Mucosa of rectum (tissue), 2 donors: ENCODE data around the gene TFDP1.
"Not testable (repeated sequence)": the region's sequence is repeated elsewhere in the genome, so short reads cannot be mapped to it uniquely, and the experiment has no call there.

Experiments
- H3K27ac ChIP-seq, 2 donors: one replicate each; pipeline ENCODE4 v1.7.0; 2013; ENCODE audit warnings: inconsistent platforms in 2 of 2, low read depth in 2 of 2, low read length in 2 of 2
- H3K27me3 ChIP-seq, 2 donors: one replicate each; pipeline ENCODE4 v1.7.0; 2013; ENCODE audit warnings: low read length in 2 of 2; ENCODE audit not compliant: control insufficient read depth in 2 of 2, insufficient read depth in 2 of 2
- H3K36me3 ChIP-seq, 2 donors: one replicate each; pipeline ENCODE4 v1.7.0; 2013; ENCODE audit warnings: low read length in 2 of 2; ENCODE audit not compliant: control insufficient read depth in 2 of 2, insufficient read depth in 2 of 2
- H3K4me1 ChIP-seq, 2 donors: one replicate each; pipeline ENCODE4 v1.7.0; 2013; ENCODE audit warnings: low read length in 2 of 2, mild to moderate bottlenecking in 1 of 2; ENCODE audit not compliant: control insufficient read depth in 2 of 2, insufficient read depth in 2 of 2
- H3K4me3 ChIP-seq, 2 donors: one replicate each; pipeline ENCODE4 v1.7.0; 2013; ENCODE audit warnings: low read length in 2 of 2
- H3K9ac ChIP-seq, 2 donors: one replicate each; pipeline ENCODE4 v1.7.0; 2013; ENCODE audit warnings: low read length in 2 of 2, low read depth in 1 of 2, mild to moderate bottlenecking in 1 of 2
- H3K9me3 ChIP-seq, 2 donors: one replicate each; pipeline ENCODE4 v1.7.0; 2013; ENCODE audit warnings: low read length in 2 of 2; ENCODE audit not compliant: control insufficient read depth in 2 of 2
- donor health status: healthy.
- donor health status: Normal muscosa, but diverticular disease.

Gene TFDP1

DNA sequence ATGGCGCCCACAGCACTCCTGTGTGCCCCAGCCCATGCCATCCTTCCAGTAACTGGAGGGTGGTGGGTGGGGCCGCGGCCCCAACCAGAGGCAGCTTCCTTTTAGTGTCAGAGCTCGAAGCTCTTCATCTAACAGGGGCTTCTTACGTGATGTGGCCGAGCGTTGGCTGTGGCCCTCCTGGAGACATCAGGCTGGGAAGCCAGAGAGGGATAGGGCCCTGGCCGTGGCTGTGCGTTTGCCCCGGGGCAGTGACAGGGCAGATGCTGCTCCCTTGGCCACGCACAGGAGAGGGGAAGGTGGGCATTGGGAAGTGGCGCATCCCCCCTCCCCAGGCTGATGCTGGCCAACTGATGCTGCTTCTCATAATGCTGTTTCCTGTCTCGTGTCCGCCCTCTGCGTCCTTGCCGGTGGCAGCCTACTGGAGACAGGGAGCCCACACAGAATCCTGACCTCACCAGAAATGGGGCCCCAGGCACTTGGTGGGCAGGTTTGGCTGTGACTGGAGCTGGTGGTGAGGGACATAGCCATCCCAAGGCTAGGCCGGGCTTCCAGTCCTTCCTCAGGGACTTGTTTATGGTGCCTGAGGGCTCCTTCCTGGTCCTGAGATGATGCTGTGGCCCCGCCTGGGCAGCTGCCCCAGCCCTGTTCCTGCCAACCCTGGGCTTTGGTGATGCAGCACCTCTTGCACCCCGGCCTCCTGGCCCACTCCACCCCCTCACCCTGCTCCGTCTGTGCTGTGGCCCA lies 39.1 kb downstream of the TFDP1 start:
- Histone ChIP-seq H3K9ac (no peak overlapping the region), H3K27ac (no peak overlapping the region), H3K4me3 (no peak overlapping the region), H3K9me3 (no peaks in the 10 kb centered on the region), H3K4me1 (no peaks in the 10 kb centered on the region), H3K27me3 (no peaks in the 10 kb centered on the region), H3K36me3 (peaks cover 15 to 21% of the 10 kb centered on the region in 2 donors)

GRCh38 chr13:113624235-113624587 lies 39.7 kb downstream of the TFDP1 start:
- no peaks in the 10 kb centered on the region for H3K9me3 ChIP-seq
- no peak overlapping the region for H3K9ac ChIP-seq
- H3K4me3 ChIP-seq, result no peak overlapping the region
- no peaks in the 10 kb centered on the region for H3K27me3 ChIP-seq
- peaks cover 15 to 21% of the 10 kb centered on the region in 2 donors for H3K36me3 ChIP-seq
- H3K4me1 ChIP-seq, result no peaks in the 10 kb centered on the region
- H3K27ac ChIP-seq, result no peak overlapping the region

DNA sequence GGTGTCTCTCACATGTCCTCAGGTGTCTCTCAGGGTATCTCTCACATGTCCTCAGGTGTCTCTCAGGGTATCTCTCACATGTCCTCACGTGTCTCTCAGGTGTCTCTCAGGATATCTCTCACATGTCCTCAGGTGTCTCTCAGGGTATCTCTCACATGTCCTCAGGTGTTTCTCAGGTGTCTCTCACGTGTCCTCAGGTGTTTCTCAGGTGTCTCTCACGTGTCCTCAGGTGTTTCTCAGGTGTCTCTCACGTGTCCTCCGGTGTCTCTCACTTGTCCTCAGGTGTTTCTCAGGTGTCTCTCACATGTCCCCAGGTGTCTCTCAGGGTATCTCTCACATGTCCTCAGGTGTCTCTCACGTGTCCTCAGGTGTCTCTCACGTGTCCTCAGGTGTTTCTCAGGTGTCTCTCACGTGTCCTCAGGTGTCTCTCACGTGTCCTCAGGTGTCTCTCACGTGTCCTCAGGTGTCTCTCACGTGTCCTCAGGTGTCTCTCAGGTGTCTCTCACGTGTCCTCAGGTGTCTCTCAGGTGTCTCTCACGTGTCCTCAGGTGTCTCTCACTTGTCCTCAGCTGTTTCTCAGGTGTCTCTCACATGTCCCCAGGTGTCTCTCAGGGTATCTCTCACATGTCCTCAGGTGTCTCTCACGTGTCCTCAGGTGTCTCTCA lies 40.2 kb downstream of the TFDP1 start:
- H3K9ac ChIP-seq, H3K9me3 ChIP-seq, H3K4me1 ChIP-seq, H3K27me3 ChIP-seq, H3K4me3 ChIP-seq, H3K27ac ChIP-seq: not testable (repeated sequence)
- H3K36me3 ChIP-seq, result peaks cover 21 to 24% of the 10 kb centered on the region in 2 donors

DNA sequence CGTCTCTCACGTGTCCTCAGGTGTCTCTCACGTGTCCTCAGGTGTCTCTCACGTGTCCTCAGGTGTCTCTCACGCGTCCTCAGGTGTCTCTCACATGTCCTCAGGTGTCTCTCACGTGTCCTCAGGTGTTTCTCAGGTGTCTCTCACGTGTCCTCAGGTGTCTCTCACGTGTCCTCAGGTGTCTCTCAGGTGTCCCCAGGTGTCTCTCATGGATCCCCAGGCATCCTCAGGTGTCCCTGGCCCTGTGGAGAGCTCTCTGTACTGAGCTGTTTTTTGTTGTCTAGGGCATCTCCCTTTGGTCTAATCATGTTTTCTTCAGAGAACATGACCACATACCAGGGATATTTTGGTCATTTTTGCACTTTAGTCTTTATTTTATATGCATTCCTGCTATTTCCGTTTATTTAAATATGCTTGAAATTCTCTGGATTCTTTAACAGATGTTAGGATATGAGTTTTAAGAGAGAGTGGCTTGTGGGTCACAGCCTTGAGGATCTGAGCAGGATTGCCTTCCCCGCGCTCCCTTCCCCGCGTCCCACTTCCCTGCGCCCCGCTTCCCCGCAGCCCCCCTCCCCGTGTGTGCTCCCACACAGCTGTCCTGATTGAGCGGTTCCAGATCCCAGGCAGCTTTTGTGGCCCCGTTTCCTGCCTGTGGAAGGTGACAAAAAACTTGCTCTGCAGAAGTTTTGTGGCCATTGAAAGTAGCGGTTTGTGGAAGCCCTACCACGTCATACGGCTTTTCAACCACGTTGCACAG lies 41.6 kb downstream of the TFDP1 start:
- Histone ChIP-seq H3K9ac (no peak overlapping the region), H3K4me1 (no peaks in the 10 kb centered on the region), H3K4me3 (no peak overlapping the region), H3K9me3 (no peaks in the 10 kb centered on the region), H3K36me3 (peaks cover 25% of the 10 kb centered on the region in 2 donors), H3K27ac (no peak overlapping the region), H3K27me3 (no peaks in the 10 kb centered on the region)

DNA sequence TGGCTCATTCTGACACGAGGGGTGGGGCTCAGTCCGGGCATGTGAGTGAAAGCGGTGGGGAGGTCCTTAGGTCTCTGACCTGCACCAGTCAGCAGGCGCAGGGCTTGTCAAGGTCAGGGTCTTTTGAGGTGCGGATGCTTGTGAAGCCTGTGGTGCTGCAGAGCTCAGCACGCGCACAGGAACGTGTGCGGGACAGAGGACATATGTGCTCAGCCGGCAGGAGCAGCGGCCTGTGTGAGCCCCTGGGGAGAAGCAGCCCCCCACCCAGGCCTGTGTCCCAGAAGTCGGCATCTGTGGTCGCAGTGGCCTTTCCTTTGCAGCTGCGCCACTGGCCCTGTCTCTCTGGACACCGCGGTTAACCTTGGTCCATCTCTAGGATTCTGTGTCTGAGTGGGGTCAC lies 42.6 kb downstream of the TFDP1 start:
- H3K4me1 ChIP-seq, result no peaks in the 10 kb centered on the region
- no peaks in the 10 kb centered on the region for H3K27me3 ChIP-seq
- H3K4me3 ChIP-seq, result no peak overlapping the region
- no peak overlapping the region for H3K9ac ChIP-seq
- H3K9me3 ChIP-seq, result no peaks in the 10 kb centered on the region
- peaks cover 32 to 34% of the 10 kb centered on the region in 2 donors for H3K36me3 ChIP-seq
- H3K27ac ChIP-seq, result no peak overlapping the region

DNA sequence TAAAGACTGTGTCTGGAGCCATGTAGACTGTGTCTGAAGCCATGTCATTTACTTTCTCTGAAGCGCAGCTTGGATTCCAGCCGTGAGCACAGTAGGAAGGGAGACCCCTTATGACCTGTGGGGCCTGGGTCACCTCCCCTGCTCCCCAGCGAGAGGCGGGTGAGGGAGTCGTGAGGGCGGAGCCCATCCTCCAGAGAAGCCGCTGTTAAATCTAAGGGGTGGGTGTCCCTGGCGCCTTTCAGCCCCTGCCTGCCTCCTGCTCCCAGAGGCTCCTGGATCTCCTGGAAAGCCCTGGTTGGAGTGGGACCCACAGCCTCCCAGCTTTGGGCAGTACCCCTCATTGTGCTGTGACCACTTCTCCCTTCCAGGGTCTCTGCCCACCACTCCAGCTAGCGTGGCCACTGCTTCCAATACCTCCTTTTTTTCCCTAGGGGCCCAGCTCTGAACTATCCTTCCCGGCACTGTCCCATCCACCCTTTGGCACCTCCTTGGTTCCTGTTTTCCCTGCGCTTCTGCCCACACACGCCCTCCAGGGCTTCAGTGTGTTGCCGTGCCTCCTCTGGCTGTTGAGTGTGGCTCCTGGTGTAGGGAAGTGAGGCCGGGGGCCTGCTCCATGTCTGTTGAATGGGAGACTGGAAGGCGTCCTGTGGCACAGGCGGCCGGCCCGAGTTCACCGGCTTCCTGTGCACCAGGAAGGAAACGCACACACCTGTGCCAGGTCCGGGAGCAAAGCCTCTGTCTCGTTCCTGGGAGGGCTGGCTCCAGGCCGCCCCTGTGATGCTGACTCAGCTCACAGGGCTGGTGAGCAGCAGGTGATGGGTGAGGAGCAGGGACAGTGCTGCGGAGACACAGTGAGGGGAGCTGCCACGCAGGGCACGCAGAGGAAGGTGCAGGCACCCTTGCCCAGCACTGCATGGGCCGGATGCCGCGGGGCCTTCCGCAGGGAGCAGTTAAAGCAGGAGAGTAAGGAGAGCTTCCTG lies 44.0 kb downstream of the TFDP1 start:
- Histone ChIP-seq H3K27ac (no peak overlapping the region), H3K27me3 (no peaks in the 10 kb centered on the region), H3K9ac (no peak overlapping the region), H3K4me1 (no peaks in the 10 kb centered on the region), H3K36me3 (peaks cover 37% of the 10 kb centered on the region in 2 donors), H3K4me3 (no peak overlapping the region), H3K9me3 (no peaks in the 10 kb centered on the region)

GRCh38 chr13:113629866-113630265 lies 45.3 kb downstream of the TFDP1 start:
- Histone ChIP-seq H3K9ac (no peak overlapping the region), H3K9me3 (no peaks in the 10 kb centered on the region), H3K36me3 (peaks cover 37 to 38% of the 10 kb centered on the region in 2 donors), H3K27me3 (no peaks in the 10 kb centered on the region), H3K4me1 (no peaks in the 10 kb centered on the region), H3K27ac (no peak overlapping the region), H3K4me3 (no peak overlapping the region)

DNA sequence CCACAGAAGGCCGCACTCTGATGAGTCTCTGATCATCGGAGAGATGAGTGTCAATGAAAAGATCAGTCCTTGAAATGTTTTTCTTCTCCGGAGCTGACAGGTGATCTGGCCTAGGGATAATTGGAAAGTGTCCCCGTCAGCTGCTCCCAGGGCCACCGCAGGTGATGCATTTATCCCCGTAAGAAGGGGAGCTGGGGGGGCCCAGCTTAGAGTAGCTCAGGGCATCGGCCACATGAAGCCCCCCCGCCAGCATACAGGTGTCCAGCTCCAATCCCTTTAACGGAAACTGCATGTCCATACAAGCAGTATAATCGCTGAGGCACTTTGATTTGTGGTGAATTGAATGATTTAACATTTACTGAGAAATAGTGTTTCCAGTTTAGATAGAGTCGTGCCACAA lies 45.7 kb downstream of the TFDP1 start:
- Histone ChIP-seq H3K27me3 (no peaks in the 10 kb centered on the region), H3K36me3 (peaks cover 41% of the 10 kb centered on the region in 2 donors), H3K4me1 (no peaks in the 10 kb centered on the region), H3K9me3 (no peaks in the 10 kb centered on the region), H3K4me3 (no peak overlapping the region), H3K27ac (no peak overlapping the region), H3K9ac (no peak overlapping the region)

DNA sequence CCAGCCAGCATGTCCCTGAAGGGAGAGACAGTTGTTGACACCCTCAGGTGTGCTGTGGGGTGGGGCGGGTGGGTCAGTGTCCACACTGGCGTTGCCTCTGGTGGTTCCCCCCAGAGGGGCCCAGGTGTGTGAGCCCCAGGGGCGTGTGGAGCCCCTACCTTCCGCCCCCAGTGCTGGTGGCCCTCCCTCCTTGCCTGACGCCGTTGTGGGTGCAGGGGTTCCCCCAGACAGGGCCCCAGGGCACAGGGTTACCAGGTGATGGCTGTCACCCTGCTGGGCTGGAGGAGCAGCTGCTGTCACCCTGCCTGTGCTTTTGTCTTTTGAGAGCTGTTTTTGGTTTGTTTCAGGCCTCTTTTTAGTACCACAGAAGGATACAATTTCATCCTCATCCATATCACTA lies 46.3 kb downstream of the TFDP1 start:
- H3K9ac ChIP-seq, result no peak overlapping the region
- no peaks in the 10 kb centered on the region for H3K4me1 ChIP-seq
- no peak overlapping the region for H3K27ac ChIP-seq
- H3K36me3 ChIP-seq, result peaks cover 44 to 46% of the 10 kb centered on the region in 2 donors
- no peaks in the 10 kb centered on the region for H3K9me3 ChIP-seq
- H3K27me3 ChIP-seq, result no peaks in the 10 kb centered on the region
- H3K4me3 ChIP-seq, result no peak overlapping the region
